ENCODE results near the gene PABPN1L. TPM values are rescaled to one million over a fixed set of nuclear protein-coding genes. Genes with fewer than 3 reads are reported as not detected.
A peak's percentile ranks its signal among the peaks of the same experiment; 100 is the strongest.

Gene PABPN1L
- total and polyA plus RNA-seq, 2 of the 4 experiments (the other 2 are of a cell fraction) = not detected

GRCh38 chr16:88855736-88856121 lies 10.7 kb downstream of the PABPN1L start:
- Histone ChIP-seq H4K91ac (ENCODE audit: insufficient read depth, low read depth, low read length) (no peak overlapping the region), H2BK15ac (ENCODE audit: low read depth, low read length) (no peak overlapping the region), H3K4me2 (ENCODE audit: low read depth, low read length) (peak overlapping the region; percentile 72), H4K5ac (ENCODE audit: low read depth, low read length) (no peak overlapping the region), H2AFZ (replicated peaks; ENCODE audit: low read length, poor library complexity) (peak overlapping the region; percentile 8), H3K27ac (ENCODE audit: insufficient read depth, low read length) (no peak overlapping the region), H3K27me3 (ENCODE audit: control insufficient read depth, insufficient read depth, low read length) (no peaks in the 10 kb centered on the region), H2BK120ac (ENCODE audit: low read depth, low read length) (no peak overlapping the region), H3K4me3 (ENCODE audit: insufficient read depth, low read depth, low read length) (peak overlapping the region; percentile 46; the same call in 1 of the 2 replicates), H3K79me1 (ENCODE audit: low read depth in 1 of 2, low read length in 2 of 2) (peaks cover 9 to 38% of the 10 kb centered on the region in 2 experiments), H3K9ac (ENCODE audit: low read depth, low read length) (peak overlapping the region; percentile 54), H3K9me3 (ENCODE audit: control insufficient read depth, insufficient read depth, low read length) (no peaks in the 10 kb centered on the region), H3K9me1 (ENCODE audit: insufficient read depth, low read length) (0 out of 2 replicates have a peak, but pooled peaks cover 4% of the 10 kb centered on the region), H4K8ac (ENCODE audit: low read depth in 2 of 2, low read length in 2 of 2) (0 out of 4 replicates have a peak overlapping the region, but pooled peaks of 1 of the 2 experiments have one; percentile 33), H2AK9ac (replicated peaks; ENCODE audit: low read depth, low read length, poor library complexity) (peak overlapping the region; percentile 96), H4K20me1 (ENCODE audit: insufficient read depth, low read length) (peaks cover 19% of the 10 kb centered on the region), H3K18ac (ENCODE audit: low read depth, low read length) (no peak overlapping the region), H3K14ac (replicated peaks; ENCODE audit: low read depth, low read length) (no peak overlapping the region; the same call in 1 of the 2 replicates), H3K4ac (ENCODE audit: low read depth, low read length) (peak overlapping the region; percentile 76), H2BK5ac (ENCODE audit: low read depth, low read length, poor library complexity, severe bottlenecking) (no peak overlapping the region), H3K4me1 (ENCODE audit: control insufficient read depth, insufficient read depth, low read length) (peaks cover 9% of the 10 kb centered on the region), H2BK20ac (ENCODE audit: low read depth, low read length) (no peak overlapping the region), H3K23ac (ENCODE audit: low read depth, low read length) (no peak overlapping the region; the same call in 1 of the 2 replicates), H3K36me3 (ENCODE audit: control insufficient read depth, insufficient read depth, low read length) (peaks cover 22% of the 10 kb centered on the region), H3K56ac (ENCODE audit: extremely low read depth, insufficient read depth, low read length) (no peak overlapping the region), H2AK5ac (ENCODE audit: low read depth, low read length) (peak overlapping the region; percentile 82; the same call in 1 of the 2 replicates)
- 81% methylated on average over 10 of the region's 13 CpGs; no CpG with 5 or more reads in 1 of the 2 experiments for WGBS, 2 experiments (ENCODE audit: extremely low coverage in 2 of 2, insufficient read length in 1 of 2)
- DNase-seq (no peak), ATAC-seq (ENCODE audit: low read depth) (no peak)
- no TSS peak for BruUV-seq (replicated peaks)
- TF ChIP-seq MXI1 (IDR thresholded peaks at IDR 0.05; ENCODE audit: borderline replicate concordance, low read depth, low read length) (no peak), RCOR1 (IDR thresholded peaks at IDR 0.05; ENCODE audit: insufficient replicate concordance, low read length) (no peak), CEBPB (IDR thresholded peaks at IDR 0.05; ENCODE audit: low read depth, low read length) (no peak), SMC3 (IDR thresholded peaks at IDR 0.05; ENCODE audit: low read depth, low read length) (no peak), NFE2L2 (IDR thresholded peaks at IDR 0.05; ENCODE audit: low read depth, low read length) (no peak), BHLHE40 (IDR thresholded peaks at IDR 0.05; ENCODE audit: low read depth, low read length) (no peak), MAZ (IDR thresholded peaks at IDR 0.05; ENCODE audit: borderline replicate concordance, low read depth, low read length) (no peak), CHD1 (IDR thresholded peaks at IDR 0.05; ENCODE audit: low read depth, low read length) (no peak), RAD21 (IDR thresholded peaks at IDR 0.05; ENCODE audit: low read length) (no peak), CTCF (conservative IDR thresholded peaks at IDR 0.05; ENCODE audit: low read depth, low read length) (no peak), USF2 (IDR thresholded peaks at IDR 0.05; ENCODE audit: low read depth, low read length) (no peak), MAFK (IDR thresholded peaks at IDR 0.05; ENCODE audit: low read depth, low read length) (no peak), POLR2A (IDR thresholded peaks at IDR 0.05; ENCODE audit: low read depth, low read length) (no peak), RFX5 (IDR thresholded peaks at IDR 0.05; ENCODE audit: low read depth, low read length) (no peak), FOS (IDR thresholded peaks at IDR 0.05; ENCODE audit: low read depth, low read length) (no peak), ELK1 (IDR thresholded peaks at IDR 0.05; ENCODE audit: borderline replicate concordance, low read depth, low read length) (no peak)
- in situ Hi-C loops (cut with MboI; ENCODE audit: low sequenced_read_pairs) = no loop called here
- ChIA-PET CTCF (no interaction called here), POLR2A (ENCODE audit: unreplicated experiment) (no interaction called here)
- dilution Hi-C loops (cut with HindIII; ENCODE audit: low sequenced_read_pairs, unreplicated experiment) = no loop called here
- intact Hi-C loops (cut with micrococcal nuclease) = loop anchor here (2.0 to 5.0 kb wide), 2 partner anchors 72 to 361 kb away; partner anchors contain the start of gene ZNF778

All from IMR-90 (cell line).